ENCODE measurements around the gene CA10. TPM values are rescaled to one million over a fixed set of nuclear protein-coding genes. Genes with fewer than 3 reads are reported as not detected.

The CA10 gene
- total RNA-seq, 1 experiment from 2014 or later: not detected

DNA sequence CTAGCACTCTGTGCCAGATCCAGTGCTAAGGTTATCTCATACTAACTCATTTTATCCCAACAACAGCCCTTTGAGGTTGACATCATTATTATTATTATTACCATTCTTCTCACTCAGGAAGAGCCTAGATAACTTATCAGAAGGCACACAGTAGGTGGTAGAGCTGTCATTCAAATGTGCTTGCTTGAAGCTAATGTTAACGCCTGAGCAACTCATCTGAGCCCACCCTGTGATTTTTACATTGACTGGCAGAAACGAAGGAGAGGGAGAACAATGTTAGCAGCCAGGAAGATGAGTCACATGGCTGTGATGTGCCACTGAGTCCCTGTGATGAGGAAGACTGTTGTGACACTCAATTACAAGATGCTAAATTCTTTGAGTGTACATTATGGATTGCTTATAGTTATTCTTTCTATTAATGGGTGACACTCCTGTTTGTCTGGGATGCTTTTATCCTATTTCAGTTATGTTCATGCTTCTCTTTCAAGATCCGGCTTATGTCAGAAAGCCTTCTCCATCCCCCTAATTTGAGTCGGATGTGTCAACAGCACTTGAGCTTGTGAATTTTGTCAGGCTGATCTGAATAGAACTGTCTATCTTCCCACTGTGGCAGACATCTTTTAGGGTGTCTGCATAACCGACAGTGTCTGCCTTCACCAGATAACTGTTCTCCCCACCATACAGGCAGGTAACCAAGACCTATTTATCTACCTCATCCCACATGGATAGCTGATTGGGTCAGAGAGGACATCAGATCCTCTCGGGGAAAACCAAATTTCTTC is 426.4 kb downstream of the CA10 start:
- no peaks in the 10 kb centered on the region for H3K27me3 ChIP-seq
- no peak for DNase-seq
- H3K4me3 ChIP-seq: no peak overlapping the region
- no peaks in the 10 kb centered on the region for H3K36me3 ChIP-seq
- peaks cover 5% of the 10 kb centered on the region for H3K9me3 ChIP-seq

DNA sequence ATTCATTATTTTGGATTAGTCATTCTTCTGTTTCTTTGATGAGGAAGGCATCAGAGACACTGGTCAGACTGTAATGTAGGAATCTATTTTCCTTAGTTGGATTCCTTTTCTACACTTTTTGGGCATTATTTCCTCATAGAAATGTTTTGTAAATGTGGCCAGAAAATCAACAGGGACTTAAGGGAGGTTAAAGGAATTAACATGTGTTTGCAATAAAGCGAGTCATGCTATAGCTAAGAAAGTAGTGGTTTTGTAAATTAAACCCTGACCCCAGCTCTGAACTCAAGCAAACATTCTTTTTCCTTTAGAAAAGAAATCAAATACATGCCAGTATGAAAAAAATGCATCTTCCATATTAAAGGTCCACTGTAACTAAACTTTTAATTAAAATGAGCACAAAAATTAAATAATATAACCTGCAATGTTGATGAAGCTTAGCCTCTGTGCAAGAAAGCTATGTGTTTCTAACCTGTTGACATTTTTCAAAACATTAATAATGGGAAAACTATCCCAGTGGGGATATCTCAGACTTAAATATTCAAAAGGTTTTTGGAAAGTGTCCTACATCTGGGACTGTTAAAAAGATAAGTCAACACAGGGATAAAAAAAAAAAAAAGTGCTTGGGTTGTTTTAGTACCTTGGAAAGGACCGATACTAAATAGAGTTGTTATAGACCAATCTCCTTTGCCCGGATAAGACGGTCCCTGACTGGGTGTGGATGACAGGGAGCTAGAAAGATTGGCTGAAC is 428.0 kb downstream of the CA10 start:
- no peaks in the 10 kb centered on the region for H3K36me3 ChIP-seq
- H3K27me3 ChIP-seq: no peaks in the 10 kb centered on the region
- H3K9me3 ChIP-seq: peaks cover 5% of the 10 kb centered on the region
- no peak overlapping the region for H3K4me3 ChIP-seq
- DNase-seq: no peak

DNA sequence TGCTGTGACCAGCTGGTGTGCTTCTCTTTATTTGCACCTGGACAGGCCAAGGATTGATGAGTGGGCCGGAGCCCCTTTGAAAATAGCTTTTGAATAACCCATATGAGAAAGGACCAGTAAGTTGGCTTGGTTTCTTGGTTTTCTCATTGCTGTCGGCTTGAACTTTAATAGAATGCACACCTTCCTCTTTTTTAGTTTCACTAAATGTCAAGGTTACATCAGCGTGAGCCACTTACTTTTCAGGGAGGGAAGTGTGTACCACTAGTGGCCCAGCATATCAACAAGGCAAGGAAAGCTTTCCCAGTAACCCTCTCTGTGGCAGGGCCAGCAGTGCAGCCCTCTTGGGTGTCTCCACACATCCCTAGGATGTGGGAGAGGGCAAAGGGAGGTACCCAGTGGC is 433.3 kb downstream of the CA10 start:
- H3K4me3 ChIP-seq: no peak overlapping the region
- no peak for DNase-seq
- peaks cover 3% of the 10 kb centered on the region; the same call in 1 of the 2 replicates for H3K9me3 ChIP-seq
- no peaks in the 10 kb centered on the region for H3K36me3 ChIP-seq
- no peaks in the 10 kb centered on the region for H3K27me3 ChIP-seq

DNA sequence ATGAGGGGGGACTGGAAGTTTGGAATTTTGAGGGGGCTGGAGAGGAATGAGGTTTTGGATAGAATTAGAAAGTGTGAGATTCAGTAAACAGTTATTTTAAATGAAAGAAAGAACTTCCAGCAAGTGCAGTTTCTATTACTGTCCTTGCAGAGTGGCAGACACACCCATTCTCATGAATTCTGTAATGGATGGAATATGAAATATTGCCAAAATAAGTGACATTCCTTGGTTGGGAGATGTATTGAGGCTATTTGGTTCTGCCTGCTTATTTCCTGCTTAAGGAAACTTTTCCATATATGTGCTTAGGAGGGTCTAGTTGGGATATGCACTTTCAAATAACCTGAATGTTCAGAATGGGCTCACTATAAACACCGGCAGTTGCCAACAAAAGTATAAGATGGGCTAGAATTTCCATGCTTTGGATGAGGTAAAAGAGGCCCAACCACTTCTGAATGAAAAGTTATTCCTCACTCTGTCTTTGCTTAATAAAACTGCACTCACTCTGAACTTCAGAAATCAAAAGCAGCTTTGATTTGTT is 434.4 kb downstream of the CA10 start:
- Histone ChIP-seq H3K9me3 (no peaks in the 10 kb centered on the region), H3K36me3 (no peaks in the 10 kb centered on the region), H3K27me3 (no peaks in the 10 kb centered on the region), H3K4me3 (no peak overlapping the region)
- no peak for DNase-seq

DNA sequence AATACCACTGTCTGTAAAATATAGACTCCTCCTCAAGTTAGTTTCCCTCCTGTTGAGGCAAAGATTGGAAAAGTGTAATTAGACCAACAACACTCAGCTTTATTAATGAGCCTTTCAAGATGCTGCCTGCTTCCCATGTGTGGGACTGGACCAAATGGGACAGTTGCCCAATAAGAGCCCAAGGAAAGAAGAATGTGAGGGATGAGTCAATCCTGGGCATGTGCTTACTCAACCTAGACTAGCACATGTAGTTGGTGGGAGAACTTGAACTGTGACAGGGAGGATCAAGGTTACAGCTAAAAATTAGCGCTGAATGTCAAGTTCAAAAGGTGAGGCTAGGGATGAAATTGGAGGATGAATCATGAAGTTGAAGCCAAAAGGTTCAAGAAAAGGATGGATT is 435.5 kb downstream of the CA10 start:
- Histone ChIP-seq H3K4me3 (no peak overlapping the region), H3K9me3 (no peaks in the 10 kb centered on the region), H3K36me3 (no peaks in the 10 kb centered on the region), H3K27me3 (no peaks in the 10 kb centered on the region)
- peak; percentile 36 for DNase-seq

DNA sequence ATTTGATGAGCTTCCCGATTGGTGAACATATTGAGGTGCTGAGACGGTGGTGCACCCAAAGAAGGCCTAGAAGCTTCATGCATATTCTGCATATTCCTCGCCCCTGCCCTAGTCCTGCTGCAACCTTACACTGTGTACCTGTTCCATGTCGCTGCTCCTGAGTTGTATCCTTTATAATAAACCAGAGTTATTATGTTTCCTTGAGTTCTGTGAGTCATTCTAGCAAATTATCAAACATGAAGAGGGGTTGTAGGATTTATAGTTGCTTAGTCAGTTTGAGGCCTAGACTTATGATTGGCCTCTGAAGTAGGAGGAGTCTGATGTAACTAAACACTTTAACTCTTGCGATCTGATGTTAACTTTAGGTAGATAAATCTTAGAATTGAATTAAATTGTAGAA is 436.8 kb downstream of the CA10 start:
- no peak for DNase-seq
- H3K9me3 ChIP-seq: no peaks in the 10 kb centered on the region

DNA sequence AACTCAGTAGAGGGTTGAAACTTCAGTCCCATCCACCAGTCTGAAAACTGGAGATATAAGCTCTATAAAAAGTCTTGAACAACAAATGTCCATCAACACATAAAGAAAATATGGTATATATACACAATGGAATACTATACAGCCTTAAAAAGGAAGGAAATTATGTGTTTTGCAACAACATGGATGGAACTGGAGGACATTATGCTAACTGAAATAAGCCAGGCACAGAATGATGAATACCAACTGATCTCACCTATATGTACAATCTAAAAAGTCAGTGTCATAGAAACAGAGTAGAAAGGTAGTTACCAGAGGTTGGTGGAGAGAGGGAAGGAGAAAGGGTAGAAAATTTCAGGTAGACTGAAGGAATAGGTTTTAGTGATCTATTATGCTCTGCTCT is 438.1 kb downstream of the CA10 start:
- DNase-seq: no peak
- no peaks in the 10 kb centered on the region for H3K27me3 ChIP-seq

More for the DNA sequence above, 436.8 kb downstream of the CA10 start:
- no peak overlapping the region for H3K4me3 ChIP-seq
- H3K36me3 ChIP-seq: no peaks in the 10 kb centered on the region
- H3K27me3 ChIP-seq: no peaks in the 10 kb centered on the region

DNA sequence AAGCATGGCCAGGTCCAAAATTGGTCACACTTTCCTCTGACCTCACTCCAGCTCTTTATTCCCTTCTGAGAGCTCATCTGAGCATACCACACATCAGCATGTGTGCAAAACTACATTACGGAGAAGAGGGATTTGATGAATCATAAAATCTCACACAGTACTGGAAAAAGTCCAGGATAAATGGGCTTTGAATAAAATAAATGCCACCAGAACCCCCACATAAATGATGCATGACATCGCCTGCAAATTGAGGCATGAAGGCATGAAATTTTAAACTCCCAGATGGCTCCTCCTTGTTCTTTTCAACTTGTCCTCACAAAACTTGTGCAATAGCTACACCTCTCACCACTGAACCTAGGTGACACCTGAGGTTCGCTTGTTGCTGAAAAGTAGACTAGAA is 439.5 kb downstream of the CA10 start:
- Histone ChIP-seq H3K9me3 (no peaks in the 10 kb centered on the region), H3K36me3 (no peaks in the 10 kb centered on the region), H3K4me3 (no peak overlapping the region), H3K27me3 (no peaks in the 10 kb centered on the region; the same call in 1 of the 2 replicates)
- no peak for DNase-seq

More for the DNA sequence above, 438.1 kb downstream of the CA10 start:
- no peaks in the 10 kb centered on the region for H3K36me3 ChIP-seq
- H3K4me3 ChIP-seq: no peak overlapping the region
- H3K9me3 ChIP-seq: no peaks in the 10 kb centered on the region

DNA sequence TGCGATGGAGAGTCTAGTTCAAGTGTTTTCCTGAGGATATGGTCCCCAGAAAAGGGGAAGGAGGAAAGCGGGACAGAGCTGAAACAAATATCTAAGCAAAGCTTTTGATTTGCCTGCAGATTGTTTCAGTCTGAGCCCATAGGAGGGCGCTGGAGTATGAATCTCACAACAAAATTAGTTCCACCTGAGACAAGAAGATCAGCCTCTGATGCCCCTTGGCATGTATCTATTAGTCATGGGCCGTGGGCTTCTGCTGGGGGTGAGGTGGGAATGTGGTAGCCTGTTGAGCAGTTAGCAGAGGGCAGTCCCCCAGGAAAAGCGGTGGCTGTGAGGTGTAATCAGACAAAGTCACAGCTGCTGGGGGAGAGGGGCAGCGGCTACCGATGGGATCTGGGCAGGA is 446.9 kb downstream of the CA10 start:
- Histone ChIP-seq H3K27me3 (peaks cover 2% of the 10 kb centered on the region), H3K9me3 (no peaks in the 10 kb centered on the region), H3K36me3 (no peaks in the 10 kb centered on the region), H3K4me3 (no peak overlapping the region)
- no peak for DNase-seq

DNA sequence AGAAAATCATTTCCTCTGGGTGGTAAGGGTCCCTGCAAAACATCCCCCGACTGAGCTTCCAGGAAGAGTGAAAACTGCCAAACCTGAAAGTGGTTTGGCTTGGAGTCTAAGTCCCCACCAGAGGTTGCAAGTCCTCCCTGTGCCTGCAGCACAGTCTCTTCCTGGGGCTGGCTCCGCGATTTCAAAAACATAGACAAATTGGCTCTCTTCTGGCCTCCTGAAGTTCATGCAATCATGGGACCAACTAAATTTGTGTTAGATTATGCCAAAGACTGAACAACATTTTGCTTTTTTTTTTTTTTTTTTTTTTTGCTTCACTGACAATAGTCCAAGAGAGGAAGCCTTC is 447.9 kb downstream of the CA10 start:
- Histone ChIP-seq H3K9me3 (no peaks in the 10 kb centered on the region), H3K27me3 (peaks cover 2% of the 10 kb centered on the region), H3K4me3 (no peak overlapping the region), H3K36me3 (no peaks in the 10 kb centered on the region)
- DNase-seq: no peak

DNA sequence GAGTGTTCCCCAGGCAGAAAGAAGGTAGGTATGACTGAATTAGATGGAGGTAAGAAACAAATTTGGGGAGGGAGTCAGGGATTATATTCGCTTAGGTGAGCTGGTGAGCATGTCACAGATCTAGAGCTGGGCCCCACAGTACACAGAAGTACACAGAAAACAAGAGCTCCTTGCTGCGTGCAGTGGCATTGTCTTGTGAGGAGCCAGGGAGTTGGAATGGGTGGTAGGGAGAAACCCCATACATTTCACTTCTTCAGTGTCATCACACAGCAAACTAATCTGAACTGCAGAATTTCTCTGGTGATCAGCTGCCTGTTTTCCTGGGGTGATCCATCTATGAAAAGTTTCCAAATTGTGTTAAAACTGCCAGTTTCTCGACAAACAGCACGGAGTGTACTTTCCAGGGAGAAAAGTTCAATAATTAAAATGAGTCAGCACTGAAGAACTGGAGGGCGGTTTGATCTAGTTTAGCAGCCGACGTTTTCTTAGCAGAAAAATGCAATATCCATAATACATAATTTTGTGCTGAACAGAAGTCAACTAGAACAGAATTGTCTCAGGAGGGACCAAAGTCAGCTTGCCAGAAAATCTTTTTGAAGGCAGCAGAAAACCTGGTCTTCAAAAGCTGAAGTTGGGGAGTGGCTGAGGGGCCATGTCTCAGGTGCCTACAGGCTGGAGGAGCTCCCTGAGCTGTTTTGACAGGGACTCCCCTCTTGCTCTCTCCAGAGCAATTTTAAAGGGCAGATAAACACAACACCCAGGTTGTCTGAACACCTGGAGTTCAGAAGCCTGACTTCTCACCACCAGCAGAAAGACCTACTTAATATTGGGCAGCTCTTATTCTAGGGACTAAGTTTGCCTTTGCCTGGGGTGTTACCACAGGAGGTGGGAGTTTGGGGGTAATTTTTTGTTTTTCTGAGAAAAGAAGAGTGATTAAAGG is 448.6 kb downstream of the CA10 start:
- H3K9me3 ChIP-seq: no peaks in the 10 kb centered on the region
- no peak for DNase-seq
- H3K36me3 ChIP-seq: no peaks in the 10 kb centered on the region
- H3K27me3 ChIP-seq: peaks cover 2% of the 10 kb centered on the region
- no peak overlapping the region for H3K4me3 ChIP-seq

DNA sequence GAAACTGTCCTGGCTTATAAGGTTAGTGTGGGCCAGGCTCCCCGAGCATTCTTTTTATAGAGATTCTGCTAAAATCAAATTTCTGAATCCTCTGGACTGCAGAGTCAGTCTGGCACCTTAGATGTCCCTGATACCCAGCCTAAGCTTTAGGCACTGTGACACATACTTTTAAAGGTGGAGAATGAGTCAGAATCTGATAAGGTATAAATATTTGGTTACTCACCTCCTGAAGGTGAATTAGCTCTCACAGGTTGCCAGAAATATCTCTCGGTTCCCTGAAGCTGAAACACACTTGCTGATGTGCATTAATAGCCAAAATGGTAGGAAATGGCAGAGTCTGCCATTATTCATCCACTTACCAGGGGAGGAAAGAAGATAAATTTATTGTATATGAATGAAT is 451.3 kb downstream of the CA10 start:
- H3K9me3 ChIP-seq: no peaks in the 10 kb centered on the region
- no peaks in the 10 kb centered on the region for H3K36me3 ChIP-seq
- no peak overlapping the region for H3K4me3 ChIP-seq
- H3K27me3 ChIP-seq: peaks cover 2% of the 10 kb centered on the region; the same call in 1 of the 2 replicates
- DNase-seq: no peak

DNA sequence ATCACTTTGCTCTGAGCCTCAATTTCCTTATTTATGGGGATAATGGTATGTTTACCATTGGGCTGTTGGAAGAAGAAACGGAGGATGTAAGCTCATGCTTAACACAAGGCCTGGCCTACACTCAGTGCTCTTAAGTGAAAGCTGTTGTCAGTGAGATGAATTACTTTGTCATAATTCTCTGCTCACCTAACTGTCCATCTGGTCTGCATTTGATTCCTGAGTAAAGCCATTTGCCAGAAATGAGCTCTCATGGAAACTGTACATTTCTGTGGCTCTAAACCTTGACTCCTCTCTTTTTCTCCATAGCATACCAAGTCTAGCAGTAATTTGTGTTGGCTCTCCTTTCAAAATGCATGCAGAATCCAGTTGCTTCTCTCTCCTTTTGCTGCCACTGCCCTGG is 452.4 kb downstream of the CA10 start:
- Histone ChIP-seq H3K27me3 (peaks cover under 1% of the 10 kb centered on the region; the same call in 1 of the 2 replicates), H3K4me3 (no peak overlapping the region), H3K36me3 (no peaks in the 10 kb centered on the region), H3K9me3 (no peaks in the 10 kb centered on the region)
- no peak for DNase-seq

DNA sequence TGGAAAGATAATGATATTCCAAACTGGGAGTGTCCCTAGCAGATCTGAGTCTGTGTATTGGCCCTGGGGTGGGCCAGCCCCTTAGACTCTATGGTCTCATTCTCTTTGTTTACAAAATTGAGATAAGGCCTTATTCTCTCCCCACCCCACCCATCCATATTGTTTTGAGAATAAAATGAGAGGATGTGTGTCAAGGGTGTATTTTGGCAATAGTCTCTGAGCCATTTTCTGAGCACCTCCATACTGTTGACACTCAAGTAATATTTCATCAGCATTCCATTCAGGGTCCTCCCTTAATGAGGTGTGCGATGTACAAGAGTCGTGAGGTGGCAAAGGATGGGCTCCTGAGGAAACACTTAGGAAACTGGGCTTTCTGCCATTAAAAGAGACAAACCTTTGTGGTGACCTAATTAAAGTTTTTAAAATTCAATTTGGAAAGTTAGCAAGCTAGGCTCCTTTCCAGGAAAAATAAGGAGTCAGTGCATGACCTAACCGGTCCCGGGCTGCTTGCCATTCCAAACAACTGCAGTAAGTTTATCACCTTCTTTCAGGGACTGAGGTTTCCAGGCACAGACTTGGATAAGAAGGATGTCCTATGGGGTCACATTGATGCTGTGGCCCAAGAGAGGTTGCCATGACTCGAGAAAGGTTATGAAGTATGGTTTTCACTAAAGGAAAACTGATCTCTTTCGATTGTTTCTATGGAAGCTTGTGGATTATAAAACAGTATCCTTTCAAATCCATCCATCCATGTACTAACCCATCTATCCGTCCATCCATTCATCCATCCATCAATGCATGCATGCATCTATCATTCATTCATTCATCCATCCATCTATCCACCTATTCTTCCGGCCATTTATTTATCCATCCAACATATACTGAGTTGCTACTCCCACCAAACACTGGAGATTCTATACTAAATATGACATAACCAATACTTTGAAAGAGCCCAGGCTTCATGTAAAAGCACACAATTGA is 454.9 kb downstream of the CA10 start:
- Histone ChIP-seq H3K9me3 (no peaks in the 10 kb centered on the region), H3K36me3 (no peaks in the 10 kb centered on the region), H3K4me3 (no peak overlapping the region), H3K27me3 (no peaks in the 10 kb centered on the region)
- DNase-seq: peak; percentile 88

DNA sequence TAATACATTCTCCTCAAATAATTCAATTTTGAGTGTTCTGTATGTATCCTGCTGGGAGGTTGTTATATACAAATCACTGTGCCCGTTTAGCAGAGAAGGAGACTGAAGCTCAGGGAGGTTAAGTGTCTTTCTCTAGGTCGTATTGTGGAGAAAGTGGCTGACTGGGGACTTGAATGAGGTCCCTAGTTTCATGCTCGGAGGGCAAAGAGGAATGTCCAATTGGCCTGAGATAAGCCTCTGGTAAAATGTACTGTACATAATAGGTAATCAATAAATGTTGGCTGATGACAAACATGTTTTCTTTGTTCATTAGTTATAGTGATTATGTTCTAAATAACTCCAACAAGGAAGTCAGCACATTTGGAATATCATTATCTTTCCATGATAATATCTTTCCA is 455.6 kb downstream of the CA10 start:
- no peak overlapping the region for H3K4me3 ChIP-seq

DNA sequence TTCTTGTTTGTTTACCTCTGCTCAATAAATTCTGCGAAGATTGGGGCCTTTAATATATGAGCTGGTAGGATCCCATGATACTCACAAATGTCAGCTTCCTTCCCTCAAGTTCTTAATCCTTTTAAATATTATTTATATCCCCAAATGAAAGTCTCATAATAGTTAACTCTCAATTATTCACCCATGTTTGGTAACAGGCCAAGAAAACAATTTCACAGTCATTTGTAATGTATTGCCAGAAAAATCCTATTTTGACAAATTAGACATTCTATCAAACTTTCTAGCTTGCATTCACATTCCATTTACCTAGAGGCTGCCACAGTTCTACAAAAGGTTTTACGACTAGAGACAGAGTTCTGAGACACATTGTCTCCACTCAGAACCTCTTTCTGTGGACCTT is 457.0 kb downstream of the CA10 start:
- no peak overlapping the region for H3K4me3 ChIP-seq
- DNase-seq: no peak
- H3K9me3 ChIP-seq: no peaks in the 10 kb centered on the region
- no peaks in the 10 kb centered on the region for H3K27me3 ChIP-seq
- H3K36me3 ChIP-seq: no peaks in the 10 kb centered on the region

More for the DNA sequence above, 455.6 kb downstream of the CA10 start:
- Histone ChIP-seq H3K27me3 (no peaks in the 10 kb centered on the region), H3K36me3 (no peaks in the 10 kb centered on the region), H3K9me3 (no peaks in the 10 kb centered on the region)
- DNase-seq: no peak
